Brain pericyte (primary cell): ENCODE data around the gene TAGLN3.

Experiments used
- DNase-seq: peaks from one replicate; pipeline ENCODE4 v3.0.0-alpha.2; 2012; ENCODE audit warnings: low read depth, low spot score

The TAGLN3 gene

GRCh38 chr3:112048911-112049310 lies 50.2 kb downstream of the TAGLN3 start:
- no peak for DNase-seq

DNA sequence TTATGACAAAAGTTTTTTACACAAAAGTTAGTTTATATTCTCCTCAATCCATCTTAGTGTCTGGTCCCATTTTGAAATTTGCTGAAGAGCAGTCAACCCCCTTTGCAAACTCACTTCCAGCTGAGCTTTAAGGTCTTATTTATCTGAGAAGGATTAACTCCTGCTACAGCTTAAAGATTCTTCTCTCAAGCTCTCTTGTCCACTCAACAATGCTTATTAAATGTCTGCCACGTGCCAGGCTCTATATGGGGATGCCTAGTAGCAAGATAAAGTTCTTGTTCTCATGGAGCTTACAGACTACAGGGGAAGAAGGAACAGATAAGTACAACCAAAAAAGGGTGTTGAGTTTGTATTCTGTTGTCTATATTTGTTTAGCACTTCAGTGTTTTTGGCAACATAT lies 54.5 kb downstream of the TAGLN3 start:
- no peak for DNase-seq

- no peak for DNase-seq
These were observed 57.8 kb downstream of the TAGLN3 start for GRCh38 chr3:112056451-112056929.

DNA sequence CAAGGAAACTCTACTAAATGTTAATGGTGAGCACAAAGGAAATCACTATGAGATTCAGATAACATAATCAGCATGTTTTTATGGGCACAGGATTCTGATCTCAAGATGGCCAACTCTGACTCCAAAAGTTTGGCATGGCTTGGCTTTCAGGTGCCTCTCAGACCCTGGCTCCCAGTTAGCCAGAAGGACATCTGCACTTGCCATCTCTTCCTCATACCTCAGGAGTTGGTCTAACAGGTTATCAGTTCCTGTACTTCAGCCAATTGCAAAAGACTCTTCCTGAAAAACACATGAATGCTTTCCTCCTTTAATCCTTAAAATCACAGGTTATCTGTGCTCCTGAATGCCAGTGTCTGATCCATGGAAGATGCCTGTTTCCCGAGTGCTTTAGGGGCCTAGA lies 60.8 kb downstream of the TAGLN3 start:
- DNase-seq: no peak

DNA sequence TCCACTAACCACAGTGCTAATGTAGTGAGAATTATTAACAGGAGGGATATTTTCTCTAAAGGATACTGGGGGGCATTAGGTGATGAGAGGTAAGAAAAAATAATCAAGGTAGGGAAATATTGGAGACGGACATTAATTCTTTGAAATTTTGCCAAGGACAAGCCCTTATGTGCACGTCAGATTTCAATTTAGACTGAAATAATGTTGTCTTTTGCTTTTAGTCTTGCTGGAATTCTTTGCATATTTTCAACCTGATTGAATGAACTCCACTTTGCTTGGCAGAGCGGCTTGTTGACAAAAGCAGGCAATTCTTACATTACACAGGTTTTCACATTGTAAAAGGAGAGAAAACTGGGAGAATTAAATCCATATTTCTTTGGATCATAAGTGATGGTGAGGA lies 62.4 kb downstream of the TAGLN3 start:
- no peak for DNase-seq
